ENCODE data around the gene FER1L5.
"Not testable (repeated sequence)": the region's sequence is repeated elsewhere in the genome, so short reads cannot be mapped to it uniquely, and the experiment has no call there.

GRCh38 chr2:96665717-96666116 is 23.2 kb downstream of the FER1L5 start:
- TF ChIP-seq, protein P1, sequence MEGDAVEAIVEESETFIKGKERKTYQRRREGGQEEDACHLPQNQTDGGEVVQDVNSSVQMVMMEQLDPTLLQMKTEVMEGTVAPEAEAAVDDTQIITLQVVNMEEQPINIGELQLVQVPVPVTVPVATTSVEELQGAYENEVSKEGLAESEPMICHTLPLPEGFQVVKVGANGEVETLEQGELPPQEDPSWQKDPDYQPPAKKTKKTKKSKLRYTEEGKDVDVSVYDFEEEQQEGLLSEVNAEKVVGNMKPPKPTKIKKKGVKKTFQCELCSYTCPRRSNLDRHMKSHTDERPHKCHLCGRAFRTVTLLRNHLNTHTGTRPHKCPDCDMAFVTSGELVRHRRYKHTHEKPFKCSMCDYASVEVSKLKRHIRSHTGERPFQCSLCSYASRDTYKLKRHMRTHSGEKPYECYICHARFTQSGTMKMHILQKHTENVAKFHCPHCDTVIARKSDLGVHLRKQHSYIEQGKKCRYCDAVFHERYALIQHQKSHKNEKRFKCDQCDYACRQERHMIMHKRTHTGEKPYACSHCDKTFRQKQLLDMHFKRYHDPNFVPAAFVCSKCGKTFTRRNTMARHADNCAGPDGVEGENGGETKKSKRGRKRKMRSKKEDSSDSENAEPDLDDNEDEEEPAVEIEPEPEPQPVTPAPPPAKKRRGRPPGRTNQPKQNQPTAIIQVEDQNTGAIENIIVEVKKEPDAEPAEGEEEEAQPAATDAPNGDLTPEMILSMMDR (conservative IDR thresholded peaks at IDR 0.05) = not testable (repeated sequence)
- TF ChIP-seq EZH2 (IDR thresholded peaks at IDR 0.05; ENCODE audit: low read depth) = not testable (repeated sequence)

All from PC-9 (cell line).